Effector CD8-positive, alpha-beta T cell (primary cell): Measurements from ENCODE around the gene DBF4.
"Not testable (repeated sequence)": the region's sequence is repeated elsewhere in the genome, so short reads cannot be mapped to it uniquely, and the experiment has no call there.

Experiments
- DNase-seq: peaks from one replicate; lab custom pipeline; 2025; lab: John Stamatoyannopoulos, UW
- total RNA-seq, 4 experiments: gene quantifications; one replicate each; lab custom pipeline; 2026; lab: John Stamatoyannopoulos, UW

The DBF4 gene, protein sequence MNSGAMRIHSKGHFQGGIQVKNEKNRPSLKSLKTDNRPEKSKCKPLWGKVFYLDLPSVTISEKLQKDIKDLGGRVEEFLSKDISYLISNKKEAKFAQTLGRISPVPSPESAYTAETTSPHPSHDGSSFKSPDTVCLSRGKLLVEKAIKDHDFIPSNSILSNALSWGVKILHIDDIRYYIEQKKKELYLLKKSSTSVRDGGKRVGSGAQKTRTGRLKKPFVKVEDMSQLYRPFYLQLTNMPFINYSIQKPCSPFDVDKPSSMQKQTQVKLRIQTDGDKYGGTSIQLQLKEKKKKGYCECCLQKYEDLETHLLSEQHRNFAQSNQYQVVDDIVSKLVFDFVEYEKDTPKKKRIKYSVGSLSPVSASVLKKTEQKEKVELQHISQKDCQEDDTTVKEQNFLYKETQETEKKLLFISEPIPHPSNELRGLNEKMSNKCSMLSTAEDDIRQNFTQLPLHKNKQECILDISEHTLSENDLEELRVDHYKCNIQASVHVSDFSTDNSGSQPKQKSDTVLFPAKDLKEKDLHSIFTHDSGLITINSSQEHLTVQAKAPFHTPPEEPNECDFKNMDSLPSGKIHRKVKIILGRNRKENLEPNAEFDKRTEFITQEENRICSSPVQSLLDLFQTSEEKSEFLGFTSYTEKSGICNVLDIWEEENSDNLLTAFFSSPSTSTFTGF
- 26.3 to 51.2 (median 37.5) reads per million in 4 experiments for total RNA-seq

- peak; percentile 89 for DNase-seq
Observed at GRCh38 chr7:87876040-87876868, at the start of gene DBF4, which contains the start of gene SLC25A40. Gene DBF4 (plus strand): TSS chr7:87876493. CDS start chr7:87876733, 240 bp downstream. Gene SLC25A40 (minus strand): TSS chr7:87876360. CDS start chr7:87858727, 17,633 bp downstream.

GRCh38 chr7:87828383-87828782, 47.9 kb upstream of the DBF4 start:
- DNase-seq = not testable (repeated sequence)

DNA sequence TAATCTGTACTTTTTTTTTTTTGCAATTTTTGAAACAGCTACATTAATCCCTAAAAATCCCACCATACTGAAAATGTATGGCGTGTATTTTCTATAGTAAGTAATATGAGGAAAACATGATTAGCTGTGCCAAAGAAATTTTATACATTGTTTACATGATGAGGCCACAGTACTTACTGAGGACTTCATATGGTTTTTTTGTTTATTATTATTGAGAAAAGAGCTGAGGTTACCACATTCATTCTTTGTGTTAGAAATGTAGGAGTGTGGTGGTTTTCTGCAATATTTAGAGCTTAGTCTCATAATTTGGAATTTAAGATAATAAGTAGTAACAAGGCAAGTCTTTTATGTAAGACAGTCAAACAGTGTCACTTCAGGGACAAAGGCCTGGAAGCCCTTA, 45.2 kb upstream of the DBF4 start:
- DNase-seq = no peak

DNA sequence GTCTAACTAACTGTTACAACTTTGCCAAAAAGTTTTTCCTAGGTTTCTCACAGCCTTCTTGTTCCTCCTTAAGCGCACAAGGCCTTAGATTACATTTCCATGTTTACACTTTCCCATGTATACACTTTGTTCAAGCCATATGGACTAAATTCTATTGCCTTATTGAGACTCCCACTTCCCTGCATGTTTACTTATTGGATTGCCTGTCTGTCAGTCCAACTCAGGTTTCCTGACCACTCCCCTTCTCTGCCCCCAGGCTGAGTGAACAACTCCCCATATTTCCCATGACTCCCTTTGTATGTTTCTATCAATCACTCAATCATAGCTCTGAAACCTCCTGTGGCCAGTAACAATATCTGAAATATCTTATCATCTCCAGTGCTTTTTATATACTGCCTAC, 43.2 kb upstream of the DBF4 start:
- no peak for DNase-seq

DNA sequence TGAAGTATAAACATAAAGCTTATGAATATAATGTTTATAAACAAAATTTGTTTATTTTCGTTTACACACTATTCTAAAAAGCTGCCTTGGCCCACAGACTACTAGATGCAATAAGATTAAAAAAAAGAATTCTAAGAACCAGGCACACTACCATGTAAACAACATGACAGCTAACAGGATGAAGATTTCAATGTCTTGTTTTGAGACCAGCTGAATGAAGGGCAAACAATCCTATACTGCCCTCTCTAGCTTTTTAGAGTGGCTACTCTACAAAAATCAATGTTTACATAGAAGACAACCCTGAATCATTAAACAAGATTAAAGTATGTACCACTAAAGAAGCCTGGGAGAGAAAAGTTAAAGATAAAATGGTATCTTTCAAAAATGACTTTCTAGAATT, 38.7 kb upstream of the DBF4 start:
- DNase-seq = no peak

GRCh38 chr7:87850836-87851593, 25.3 kb upstream of the DBF4 start:
- no peak for DNase-seq

DNA sequence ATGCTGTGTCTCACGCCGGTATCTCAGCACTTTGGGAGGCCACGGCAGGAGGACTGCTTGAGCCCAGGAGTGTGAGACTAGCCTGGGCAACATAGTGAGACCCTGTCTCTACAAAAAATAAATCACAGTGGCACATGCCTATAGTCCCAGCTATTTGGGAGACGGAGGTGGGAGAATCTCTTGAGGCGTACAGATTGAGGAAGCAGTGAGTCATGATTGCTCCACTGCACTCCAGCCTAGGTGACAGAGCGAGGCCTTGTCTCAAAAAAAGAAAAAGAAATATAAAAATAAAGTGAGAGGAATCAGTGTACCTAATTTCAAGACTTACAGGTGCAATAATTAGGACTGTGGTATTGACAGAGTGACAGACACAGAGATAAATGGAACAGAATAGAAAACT, 24.0 kb upstream of the DBF4 start:
- no peak for DNase-seq

DNA sequence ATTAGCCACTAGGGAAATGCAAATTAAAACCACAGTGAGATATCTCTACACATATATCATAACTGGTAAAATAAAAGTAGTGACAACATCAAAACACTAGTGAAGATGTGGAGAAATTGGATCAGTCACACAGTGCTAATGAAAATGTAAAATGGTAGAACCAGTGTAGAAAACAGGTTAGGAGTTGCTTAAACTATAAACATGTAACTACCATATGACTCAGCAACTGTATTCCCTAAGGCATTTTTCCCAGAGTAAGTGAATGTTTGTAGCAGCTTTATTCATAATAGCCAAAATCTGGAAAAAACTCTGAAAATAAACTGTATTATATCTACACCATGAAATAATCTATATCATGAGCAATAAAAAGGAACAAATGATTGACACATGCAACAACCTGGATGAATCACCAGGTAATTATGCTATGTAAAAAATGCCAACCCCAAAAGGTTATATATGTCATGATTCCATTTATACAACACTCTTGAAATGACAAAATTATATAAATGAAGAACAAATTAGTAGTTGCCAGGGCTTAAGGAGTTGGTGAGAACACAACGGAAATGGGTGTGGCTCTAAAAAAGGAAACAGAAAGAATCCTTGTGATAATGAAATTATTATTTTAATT, 22.9 kb upstream of the DBF4 start:
- DNase-seq = no peak

- no peak for DNase-seq
Observed at GRCh38 chr7:87858417-87859100, 17.7 kb upstream of the DBF4 start.

- no peak for DNase-seq
Observed at GRCh38 chr7:87866089-87866488, 10.2 kb upstream of the DBF4 start.

DNA sequence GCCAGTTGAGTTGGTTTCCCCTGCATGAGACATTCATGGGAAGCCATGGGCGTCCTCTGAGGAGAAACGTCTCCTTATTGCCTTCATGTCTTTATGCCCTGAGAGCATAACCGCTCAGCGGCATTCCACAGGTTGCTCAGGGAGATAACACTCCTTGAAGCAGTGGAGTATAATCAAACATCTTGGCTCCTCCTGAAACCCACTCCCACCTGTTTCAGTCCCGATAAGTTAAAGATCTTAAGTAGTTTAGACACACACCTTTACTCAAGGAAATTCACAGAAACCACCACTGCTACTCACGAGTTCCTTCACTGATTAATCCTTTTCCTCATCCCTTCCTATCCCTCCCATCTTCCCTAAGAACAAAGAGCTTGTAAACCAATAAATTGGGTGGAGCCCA, 9.8 kb upstream of the DBF4 start:
- not testable (repeated sequence) for DNase-seq

GRCh38 chr7:87870471-87870870, 5.8 kb upstream of the DBF4 start:
- no peak for DNase-seq

GRCh38 chr7:87872346-87872745, 3.9 kb upstream of the DBF4 start:
- DNase-seq = no peak

- not testable (repeated sequence) for DNase-seq
Observed at GRCh38 chr7:87873328-87873727, 3.0 kb upstream of the DBF4 start.

DNA sequence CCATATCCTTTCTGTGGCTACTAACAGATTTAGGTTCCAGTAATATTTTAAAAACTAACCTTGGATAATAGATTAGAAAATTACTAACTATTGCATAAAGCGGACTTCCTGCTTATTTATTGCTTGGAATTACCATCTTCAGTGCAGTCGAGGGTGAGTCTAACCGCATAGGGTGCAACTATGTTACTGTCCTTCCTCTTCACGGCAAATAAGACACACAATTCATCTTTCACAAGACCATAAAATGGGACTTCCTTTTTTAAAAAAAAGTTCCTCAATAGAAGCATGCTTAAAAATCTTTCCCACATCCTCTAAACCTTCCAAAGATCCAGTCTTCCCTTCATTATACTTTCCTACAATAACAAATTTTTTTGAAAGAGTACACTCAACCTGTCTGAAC, 2.2 kb upstream of the DBF4 start:
- DNase-seq = no peak

- DNase-seq = no peak
Observed at GRCh38 chr7:87875151-87876039, 898 bp upstream of the DBF4 start.

GRCh38 chr7:87876869-87877234, 559 bp downstream of the DBF4 start:
- no peak for DNase-seq

GRCh38 chr7:87877366-87878040, 1.2 kb downstream of the DBF4 start:
- no peak for DNase-seq

DNA sequence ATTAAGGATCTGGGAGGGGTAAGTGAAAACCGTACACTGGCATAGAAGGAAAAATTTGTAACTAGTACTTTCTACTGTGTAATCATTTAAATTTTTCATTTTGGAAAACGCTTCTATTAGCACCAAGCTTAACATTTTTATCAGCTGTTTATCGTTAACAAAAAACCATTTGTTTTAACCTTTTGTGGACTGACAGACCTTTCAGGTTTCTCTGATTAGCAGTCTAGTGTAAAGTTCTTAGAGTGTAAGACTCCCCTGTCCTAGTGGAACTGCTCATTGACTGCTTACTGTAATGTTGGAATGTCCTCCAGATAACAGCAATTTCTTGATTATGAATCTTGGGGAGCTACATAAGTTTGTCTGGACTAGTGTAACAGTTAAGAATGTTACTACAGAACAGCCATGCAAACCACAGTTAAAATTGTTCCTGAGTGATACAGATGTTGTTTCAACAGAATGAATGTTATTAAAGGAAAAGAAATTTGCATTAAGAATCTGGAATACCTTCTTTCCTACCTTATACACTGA, 2.0 kb downstream of the DBF4 start:
- no peak for DNase-seq
